GM21381 (cell line): Measurements from ENCODE around the gene KAT14.
"Not testable (repeated sequence)": the region's sequence is repeated elsewhere in the genome, so short reads cannot be mapped to it uniquely, and the experiment has no call there.

Experiments used
- ATAC-seq: cut with Tn5 transposase; IDR thresholded peaks from one replicate; pipeline ENCODE4 v1.9.1; 2021; ENCODE audit warnings: mild to moderate bottlenecking, moderate library complexity; ENCODE audit not compliant: unreplicated experiment

KAT14 gene

GRCh38 chr20:18218280-18218679, 80.6 kb downstream of the KAT14 start:
- no peak for ATAC-seq

GRCh38 chr20:18223409-18223808, 85.7 kb downstream of the KAT14 start:
- ATAC-seq = no peak

GRCh38 chr20:18224968-18225568, 87.4 kb downstream of the KAT14 start:
- no peak for ATAC-seq

- ATAC-seq = no peak
Observed at GRCh38 chr20:18225632-18226031, 88.0 kb downstream of the KAT14 start.

GRCh38 chr20:18226741-18227140, 89.1 kb downstream of the KAT14 start:
- not testable (repeated sequence) for ATAC-seq

- no peak for ATAC-seq
Observed at GRCh38 chr20:18233408-18233943, 95.8 kb downstream of the KAT14 start.
